Astrocyte (in vitro differentiated cells and primary cell): Measurements from ENCODE around the gene VIPR1.

Experiments
- CTCF ChIP-seq: IDR thresholded peaks from 2 replicates; pipeline ENCODE4 v1.5.1; 2011; ENCODE audit warnings: low read depth, mild to moderate bottlenecking, inconsistent platforms, low read length, moderate library complexity; ENCODE audit not compliant: insufficient read depth
- EZH2 ChIP-seq: IDR thresholded peaks from 2 replicates; pipeline ENCODE4 v1.6.1; 2012; ENCODE audit warnings: mild to moderate bottlenecking, low read length, inconsistent platforms; ENCODE audit not compliant: insufficient read depth

- TF ChIP-seq CTCF (no peak), EZH2 (no peak)
Observed at GRCh38 chr3:42552830-42553229, 50.4 kb downstream of the VIPR1 start.
